RKO (cell line): ENCODE results near the gene PHETA2.
A peak's percentile ranks its signal among the peaks of the same experiment; 100 is the strongest.
"Not testable (repeated sequence)": the region's sequence is repeated elsewhere in the genome, so short reads cannot be mapped to it uniquely, and the experiment has no call there.

ENCODE experiments used
- DNase-seq: peaks from one replicate; pipeline ENCODE4 v3.0.0-alpha.2; 2016; ENCODE audit warnings: low spot score

PHETA2 gene

DNA sequence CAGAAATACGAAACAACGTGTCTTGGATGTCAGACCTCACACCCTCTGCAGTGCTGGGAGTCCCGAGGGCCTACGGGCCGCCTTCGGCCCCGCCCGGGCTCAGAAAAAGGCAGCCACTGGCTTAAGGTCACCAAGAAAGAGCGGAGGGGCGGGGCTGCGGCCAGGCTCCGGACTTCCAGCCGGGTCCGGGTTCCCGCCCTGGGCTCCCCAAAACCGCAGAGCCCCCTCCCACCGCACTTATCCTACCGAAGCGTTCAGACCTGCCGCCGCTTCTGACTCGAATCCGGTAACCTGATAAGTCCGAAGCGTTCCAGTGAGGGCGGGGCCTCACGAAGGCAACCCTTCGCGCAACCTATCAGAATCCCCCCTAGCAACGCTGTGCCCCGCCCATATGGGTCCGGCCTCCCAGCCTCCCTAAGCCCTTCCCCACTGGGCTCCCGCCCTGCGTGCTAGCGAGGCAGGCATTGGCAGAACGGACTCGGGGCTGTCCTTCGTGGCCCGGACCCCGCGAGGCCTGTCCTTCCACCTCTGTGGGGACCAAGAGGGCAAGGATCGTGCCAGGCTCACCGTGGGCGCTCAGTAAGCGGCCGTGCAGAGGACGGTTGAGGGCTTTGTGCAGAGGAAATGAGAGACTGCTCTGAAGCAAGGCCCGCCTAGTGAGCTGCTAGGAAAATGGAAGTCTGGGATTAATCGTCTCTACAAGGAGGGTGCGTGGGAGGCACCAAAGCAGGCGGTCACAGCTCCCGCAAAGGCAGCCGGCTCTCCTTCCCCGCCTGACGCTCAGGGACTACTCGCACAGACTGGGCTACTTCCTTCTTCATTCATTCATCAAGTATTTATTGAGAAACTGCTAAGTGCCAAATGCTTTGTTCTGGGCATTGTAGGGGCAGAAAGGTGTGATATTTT lies 3.3 kb upstream of the PHETA2 start, which contains the start of gene NAGA:
Gene NAGA (minus strand): TSS at position 296 of the 906 bp plus-strand sequence. CDS start 515 bp downstream, outside the sequence.
- DNase-seq = peak; percentile 97

DNA sequence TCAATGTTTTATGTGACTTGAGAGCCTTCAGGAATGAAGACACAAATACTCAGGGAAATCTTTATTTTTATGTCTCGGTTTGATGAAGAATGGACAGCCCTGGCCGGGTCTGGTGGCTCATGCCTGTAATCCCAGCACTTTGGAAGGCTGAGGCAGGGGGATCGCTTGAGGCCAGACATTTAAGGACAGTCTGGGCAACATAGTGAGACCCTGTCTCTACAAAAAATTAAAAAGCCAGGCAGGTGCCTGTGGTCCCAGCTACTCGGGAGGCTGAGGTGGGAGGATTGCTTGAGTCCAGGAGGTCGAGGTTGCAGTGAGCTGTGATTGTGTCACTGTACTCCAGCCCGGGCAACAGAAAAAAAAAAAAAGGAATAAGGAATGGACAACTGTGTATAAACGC lies 2.5 kb upstream of the PHETA2 start:
- not testable (repeated sequence) for DNase-seq

DNA sequence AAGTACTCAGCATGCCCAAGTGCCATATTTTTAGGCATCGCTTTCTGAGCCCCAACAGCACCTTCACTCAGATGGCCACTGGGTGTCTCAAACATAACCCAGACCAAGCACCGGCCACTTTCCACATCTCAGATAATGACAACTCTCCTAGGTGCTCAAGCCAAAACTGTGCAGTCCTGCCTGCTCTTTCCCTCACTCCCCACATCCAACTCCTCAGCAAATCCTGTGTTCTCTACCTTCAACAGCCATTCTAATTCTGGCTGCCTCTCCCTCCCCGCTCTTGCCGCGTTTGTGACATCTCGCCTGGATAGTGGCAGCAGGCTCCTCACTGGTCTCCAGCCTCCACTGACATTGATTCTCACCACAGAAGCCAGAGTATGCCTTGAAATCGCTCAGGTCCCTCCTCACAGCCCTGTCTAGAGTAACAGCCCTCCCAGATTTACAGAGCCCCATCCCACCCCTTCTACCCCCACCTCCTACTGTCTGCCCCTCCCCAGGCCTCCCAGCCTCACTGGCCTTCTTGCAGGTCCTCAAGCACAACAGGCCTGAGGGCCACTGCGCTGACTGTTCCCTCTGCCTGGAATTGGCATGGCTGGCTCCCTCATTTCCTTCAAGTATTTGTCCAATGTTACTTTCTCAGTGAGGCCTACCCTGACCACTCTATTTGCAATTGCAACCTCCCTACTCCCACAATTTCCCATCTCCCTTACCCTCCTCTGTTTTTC lies 1.3 kb upstream of the PHETA2 start:
- peak; percentile 62 for DNase-seq

- no peak for DNase-seq
These were observed 417 bp upstream of the PHETA2 start for GRCh38 chr22:42073621-42074041.

DNA sequence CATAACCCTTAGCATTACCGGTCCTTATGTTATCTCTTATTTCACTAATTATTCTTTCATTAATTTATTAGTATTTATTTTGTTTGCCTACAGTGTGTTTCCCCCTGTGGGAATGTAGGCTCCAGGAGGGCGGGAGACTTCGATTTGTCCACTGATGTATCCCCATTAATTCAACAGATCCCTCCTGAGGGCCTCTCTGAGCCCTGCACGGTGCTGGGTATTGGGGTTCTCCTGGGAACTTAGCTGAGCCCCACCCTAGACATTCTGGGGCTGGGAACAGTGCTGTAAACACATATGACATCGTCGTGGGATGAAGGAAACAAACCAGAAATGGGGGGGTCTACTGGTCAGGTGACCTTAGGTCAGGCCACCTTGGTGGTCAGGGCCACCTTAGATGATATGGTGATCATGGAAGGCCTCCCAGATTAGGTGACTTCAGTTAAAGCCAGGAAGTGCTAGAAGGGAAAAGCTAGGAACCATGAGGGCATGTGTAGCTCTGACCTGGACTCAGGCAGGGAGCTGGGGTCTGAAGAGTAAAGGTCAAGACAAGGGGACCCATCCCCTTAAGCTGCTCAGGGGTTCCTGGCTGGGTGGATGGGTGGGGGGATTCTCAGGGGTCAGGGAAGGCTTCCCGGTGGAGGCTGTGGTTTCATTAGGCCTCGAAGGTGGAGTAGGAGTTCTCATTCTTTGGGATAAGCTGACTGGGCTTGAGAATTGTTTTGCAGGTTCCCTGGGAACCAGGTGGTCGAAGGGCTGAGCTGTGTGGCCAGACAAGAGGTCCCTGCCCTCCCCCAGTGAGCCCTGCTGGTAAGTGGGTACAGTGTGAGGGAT lies 1.0 kb downstream of the PHETA2 start:
- no peak for DNase-seq

DNA sequence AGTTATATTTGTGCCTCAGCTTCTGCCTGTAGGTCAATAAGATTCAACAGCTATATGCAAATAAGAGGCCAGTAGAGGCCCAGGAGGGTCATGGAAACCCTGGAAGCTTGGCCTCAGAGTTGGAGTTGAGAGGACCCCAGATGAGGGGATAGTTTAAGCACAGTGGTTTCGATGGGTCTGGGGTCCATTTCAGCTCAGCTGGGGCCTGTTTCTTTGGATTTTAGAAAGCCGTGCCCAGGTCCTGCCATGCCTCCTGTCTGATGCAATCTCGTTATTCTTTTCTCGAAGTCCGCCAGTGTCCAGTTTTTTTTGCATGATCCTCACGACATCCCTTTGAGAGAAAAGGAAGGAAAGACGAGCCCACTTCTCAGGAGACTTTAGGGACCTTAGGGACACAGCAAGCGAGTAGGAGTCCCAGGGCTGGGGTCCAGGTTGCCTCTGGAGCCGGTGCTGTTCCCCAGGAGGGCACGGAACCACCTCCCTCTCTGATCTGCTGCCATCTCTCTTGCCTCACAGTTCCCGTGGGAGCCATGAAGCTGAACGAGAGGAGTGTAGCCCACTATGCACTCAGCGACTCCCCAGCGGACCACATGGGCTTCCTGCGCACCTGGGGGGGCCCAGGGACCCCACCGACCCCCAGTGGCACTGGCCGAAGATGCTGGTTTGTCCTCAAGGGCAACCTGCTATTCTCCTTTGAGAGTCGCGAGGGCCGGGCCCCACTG lies 2.9 kb downstream of the PHETA2 start:
- DNase-seq = no peak

DNA sequence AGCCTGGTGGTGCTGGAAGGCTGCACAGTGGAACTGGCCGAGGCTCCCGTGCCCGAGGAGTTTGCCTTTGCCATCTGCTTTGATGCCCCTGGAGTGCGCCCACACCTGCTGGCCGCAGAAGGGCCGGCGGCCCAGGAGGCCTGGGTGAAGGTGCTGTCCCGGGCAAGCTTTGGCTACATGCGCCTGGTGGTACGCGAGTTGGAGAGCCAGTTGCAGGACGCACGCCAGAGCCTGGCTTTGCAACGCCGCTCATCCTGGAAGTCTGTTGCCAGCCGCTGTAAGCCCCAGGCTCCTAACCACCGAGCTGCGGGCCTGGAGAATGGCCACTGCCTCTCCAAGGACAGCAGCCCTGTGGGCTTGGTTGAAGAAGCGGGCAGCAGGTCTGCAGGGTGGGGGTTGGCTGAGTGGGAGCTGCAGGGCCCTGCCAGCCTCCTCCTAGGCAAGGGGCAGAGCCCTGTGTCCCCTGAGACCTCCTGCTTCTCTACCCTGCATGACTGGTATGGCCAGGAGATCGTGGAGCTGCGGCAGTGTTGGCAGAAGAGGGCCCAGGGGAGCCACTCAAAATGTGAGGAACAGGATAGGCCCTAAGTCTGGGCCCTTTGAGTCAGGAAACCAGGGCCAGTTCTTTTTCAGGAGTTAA lies 3.6 kb downstream of the PHETA2 start:
- DNase-seq = no peak

DNA sequence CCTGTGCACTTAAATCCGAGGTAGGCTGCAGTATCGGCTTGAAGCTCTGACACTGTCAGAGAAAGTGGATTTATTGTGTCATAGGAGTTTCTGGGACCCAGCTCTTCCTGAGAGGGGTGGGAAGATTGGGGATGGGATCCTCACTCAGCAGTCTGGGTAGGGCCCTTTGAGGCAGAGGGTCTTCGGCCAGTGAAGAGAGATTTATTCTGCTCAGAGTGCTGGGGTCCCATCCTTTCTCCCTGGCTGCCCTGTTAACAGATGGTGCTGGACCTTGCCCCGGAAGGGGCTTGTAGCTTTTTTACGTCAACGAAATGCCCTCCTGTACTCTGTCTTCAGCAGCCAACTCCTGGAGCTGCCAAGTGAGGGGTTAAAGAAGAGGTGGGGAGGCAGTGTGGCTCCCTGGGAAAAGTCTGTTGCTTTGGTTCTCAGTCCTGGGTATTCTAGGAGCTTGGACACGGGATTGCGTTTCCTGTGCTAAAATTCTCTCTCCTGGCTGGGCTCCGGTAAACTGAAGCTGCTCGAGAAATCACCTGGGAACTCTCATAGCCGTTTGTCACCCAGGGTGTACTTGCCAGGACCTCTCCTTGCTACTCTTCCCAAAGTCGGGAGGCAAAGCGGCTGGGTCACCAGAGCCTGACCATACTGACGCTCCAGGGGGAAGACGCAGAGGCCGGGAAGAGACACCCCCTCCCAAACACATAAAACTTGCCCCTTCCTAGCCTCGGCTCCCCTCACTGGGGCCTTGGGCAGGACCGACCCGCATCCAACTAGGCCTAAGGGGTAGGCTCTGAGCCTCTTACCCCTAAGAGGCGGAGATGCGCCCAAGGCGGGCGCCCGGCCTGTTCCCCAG lies 4.6 kb downstream of the PHETA2 start:
- no peak for DNase-seq

DNA sequence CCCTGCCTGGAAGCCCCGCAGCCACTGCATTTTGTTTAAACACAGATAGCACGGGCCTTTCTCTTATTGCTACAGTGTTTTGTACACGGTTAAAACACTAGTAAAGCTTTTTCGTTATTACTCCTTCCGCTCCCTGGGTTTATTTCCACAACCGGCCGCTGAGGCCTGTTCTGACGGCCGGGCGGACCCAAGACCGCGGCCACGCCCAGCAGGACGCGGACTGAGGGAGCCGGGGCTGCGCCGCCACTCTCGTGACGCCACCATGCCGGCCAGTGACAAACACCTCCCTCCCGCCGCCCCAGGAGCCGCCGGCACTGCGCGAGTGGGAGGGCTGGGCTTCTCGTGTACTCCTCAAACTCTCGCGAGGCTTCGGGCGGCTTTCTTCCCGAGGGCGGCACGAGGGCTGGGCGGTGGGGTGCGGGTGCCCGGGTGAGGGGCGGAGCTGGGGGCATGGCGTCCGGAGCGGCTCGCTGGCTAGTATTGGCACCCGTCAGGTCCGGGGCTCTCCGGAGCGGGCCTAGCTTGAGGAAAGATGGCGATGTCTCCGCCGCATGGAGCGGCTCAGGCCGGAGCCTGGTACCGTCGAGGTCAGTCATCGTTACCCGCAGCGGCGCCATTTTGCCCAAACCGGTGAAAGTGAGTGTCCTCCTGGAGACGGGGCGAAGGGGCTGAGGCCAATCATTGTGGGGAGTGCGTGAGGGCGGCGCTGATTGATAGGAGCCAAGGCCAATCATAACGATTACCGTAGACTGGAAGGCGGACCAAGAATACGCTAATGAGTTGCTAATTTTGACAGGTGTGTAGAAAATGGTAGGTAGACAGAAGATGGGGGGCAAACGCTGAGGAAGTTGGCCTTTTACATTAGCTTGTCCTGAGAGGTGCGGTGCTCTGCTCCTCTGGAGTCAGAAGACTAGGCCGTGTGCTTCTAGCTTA lies 5.5 kb downstream of the PHETA2 start, which contains the start of gene SMDT1:
Gene SMDT1 (plus strand): TSS at position 382 of the 933 bp plus-strand sequence. CDS start 69 bp downstream, at position 451.
- peak; percentile 96 for DNase-seq

DNA sequence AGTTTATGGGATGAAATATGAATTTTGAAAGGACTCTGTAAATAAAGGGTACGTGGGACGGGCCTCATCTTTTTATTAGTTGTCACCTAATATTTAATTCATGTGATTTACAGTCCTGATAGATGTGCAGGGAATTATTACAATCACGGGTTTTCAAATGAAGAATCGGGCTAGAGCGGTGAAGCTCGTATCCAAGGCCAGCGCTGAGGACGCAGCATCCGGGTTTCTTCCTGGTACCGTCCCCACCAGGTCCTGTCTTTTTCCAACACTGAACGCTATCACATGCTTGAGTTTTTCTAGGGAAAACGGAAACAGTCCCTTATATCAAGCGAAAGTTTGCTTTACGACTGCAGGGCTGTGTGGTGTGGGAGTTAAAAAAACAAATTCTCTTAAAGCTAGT lies 6.2 kb downstream of the PHETA2 start:
- DNase-seq = peak; percentile 63

- DNase-seq = no peak
These were observed 9.1 kb downstream of the PHETA2 start for GRCh38 chr22:42083119-42083518.

- no peak for DNase-seq
These were observed 10.8 kb downstream of the PHETA2 start for GRCh38 chr22:42084874-42085273.

DNA sequence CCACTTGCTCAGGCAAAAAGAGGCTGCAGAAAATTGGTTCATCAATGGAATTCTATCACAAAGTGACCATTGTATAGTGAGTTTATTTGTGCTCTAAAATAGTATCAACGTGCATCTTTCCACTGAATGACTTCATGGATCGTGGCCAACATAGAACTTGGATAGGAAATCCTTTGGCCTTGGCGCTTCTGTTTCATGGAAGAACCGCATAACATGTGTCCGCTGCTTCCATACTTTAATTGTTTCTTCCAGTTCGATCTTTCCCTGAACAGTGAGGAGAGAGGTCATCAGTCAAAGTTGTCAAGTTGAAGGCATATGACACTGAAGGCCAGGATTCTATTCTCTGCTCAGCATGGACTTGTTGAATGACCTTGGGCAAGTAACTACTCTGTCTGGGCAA lies 12.0 kb downstream of the PHETA2 start:
- DNase-seq = no peak

GRCh38 chr22:42090596-42091454 lies 16.8 kb downstream of the PHETA2 start, which contains the start of gene NDUFA6:
TSS of gene NDUFA6 (minus strand) at chr22:42090772. CDS start at chr22:42090744, 28 bp downstream.
- peak; percentile 99 for DNase-seq

DNA sequence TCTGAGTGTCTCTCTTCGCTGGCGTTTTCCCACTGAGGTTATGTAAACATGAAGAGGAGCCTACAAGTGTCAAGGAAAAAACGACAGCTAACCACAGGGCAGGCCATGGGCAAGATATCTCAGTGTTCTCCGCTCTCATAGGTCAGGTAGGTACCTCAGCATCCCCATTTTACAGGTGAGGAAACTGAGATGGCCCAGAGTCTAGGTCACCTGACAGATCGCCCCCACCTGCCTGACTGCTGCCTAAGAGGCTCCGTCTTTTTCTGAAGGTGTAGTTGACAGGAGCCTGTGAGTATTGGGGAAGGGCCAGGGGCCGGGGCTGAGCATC lies 17.4 kb downstream of the PHETA2 start:
- DNase-seq = no peak

DNA sequence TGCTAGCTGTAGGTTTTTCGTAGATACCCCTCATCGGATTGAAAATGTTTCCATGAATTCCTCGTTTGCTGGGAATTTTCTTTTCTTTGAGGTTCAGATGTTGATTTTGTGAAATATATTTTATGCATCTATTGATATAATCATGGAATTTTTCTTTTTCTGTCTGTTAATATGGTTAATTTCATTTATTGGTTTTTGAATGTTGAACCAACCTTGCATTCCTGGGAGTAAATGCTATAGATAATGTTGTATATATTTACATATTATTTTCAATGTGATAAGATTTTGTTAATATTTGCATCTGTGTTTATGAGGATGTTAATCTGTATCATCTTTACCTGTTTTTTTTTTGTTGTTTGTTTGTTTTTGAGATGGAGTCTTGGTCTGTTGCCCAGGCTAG lies 27.2 kb downstream of the PHETA2 start:
- DNase-seq = no peak

- DNase-seq = not testable (repeated sequence)
These were observed 30.3 kb downstream of the PHETA2 start for GRCh38 chr22:42104332-42104860.

- DNase-seq = no peak
These were observed 34.8 kb downstream of the PHETA2 start for GRCh38 chr22:42108848-42109247.
